SK-N-SH treated with all-trans-retinoic acid at 6 μM for 48 hours (cell line): Measurements from ENCODE around the gene ZDHHC17.

Experiments used
- ATAC-seq: fragments of 200-7000 bp; cut with Tn5 transposase; 3 replicates; pipeline ENCODE4 v1.9.1; 2020; ENCODE audit warnings: mild to moderate bottlenecking, moderate library complexity
- ARNTL ChIP-seq: fragments of 450-650 bp; formaldehyde crosslinking; IDR thresholded peaks from 2 replicates; pipeline ENCODE4 v1.5.0; 2020; ENCODE audit warnings: low read depth, mild to moderate bottlenecking, moderate library complexity, borderline replicate concordance
- BACH2 ChIP-seq: fragments of 250-450 bp; sonication (Bioruptor Pico); IDR thresholded peaks from 2 replicates; pipeline ENCODE4 v1.9.0; 2021; ENCODE audit warnings: mild to moderate bottlenecking, borderline replicate concordance
- CREB5 ChIP-seq: fragments of 250-450 bp; sonication (Bioruptor Pico); IDR thresholded peaks from 2 replicates; pipeline ENCODE4 v1.5.1; 2020; ENCODE audit warnings: low read depth, mild to moderate bottlenecking, moderate library complexity
- CSDC2 ChIP-seq: fragments of 250-450 bp; sonication (Bioruptor Pico); IDR thresholded peaks from 2 replicates; pipeline ENCODE4 v1.5.0; 2020; ENCODE audit warnings: mild to moderate bottlenecking, moderate library complexity
- CSRNP3 ChIP-seq: fragments of 250-450 bp; sonication (Bioruptor Pico); IDR thresholded peaks from 2 replicates; pipeline ENCODE4 v1.5.1; 2021; ENCODE audit warnings: mild to moderate bottlenecking, moderate library complexity
- ESRRG ChIP-seq: fragments of 250-450 bp; sonication (Bioruptor Pico); IDR thresholded peaks from 2 replicates; pipeline ENCODE4 v1.6.1; 2021; ENCODE audit warnings: mild to moderate bottlenecking
- OSR1 ChIP-seq: fragments of 250-450 bp; sonication (Bioruptor Pico); IDR thresholded peaks from 2 replicates; pipeline ENCODE4 v1.8.0; 2022; ENCODE audit warnings: moderate library complexity, mild to moderate bottlenecking, inconsistent platforms
- POU6F1 ChIP-seq: fragments of 250-450 bp; sonication (Bioruptor Pico); IDR thresholded peaks from 2 replicates; pipeline ENCODE4 v1.8.0; 2021; ENCODE audit warnings: low read depth, mild to moderate bottlenecking, moderate library complexity, borderline replicate concordance
- PPARA ChIP-seq: fragments of 250-450 bp; sonication (Bioruptor Pico); IDR thresholded peaks from 2 replicates; pipeline ENCODE4 v1.5.0; 2020; ENCODE audit warnings: mild to moderate bottlenecking, borderline replicate concordance
- RARB ChIP-seq: fragments of 250-450 bp; sonication (Bioruptor Pico); IDR thresholded peaks from 2 replicates; pipeline ENCODE4 v1.8.0; 2021; ENCODE audit warnings: mild to moderate bottlenecking, moderate library complexity
- SNAI2 ChIP-seq: fragments of 250-450 bp; sonication (Bioruptor Pico); IDR thresholded peaks from 2 replicates; pipeline ENCODE4 v1.5.0; 2020; ENCODE audit warnings: mild to moderate bottlenecking, moderate library complexity
- TCF4 ChIP-seq: fragments of 250-450 bp; sonication (Bioruptor Pico); IDR thresholded peaks from 2 replicates; pipeline ENCODE4 v1.8.0; 2021; ENCODE audit warnings: mild to moderate bottlenecking, moderate library complexity, borderline replicate concordance
- TSHZ2 ChIP-seq: fragments of 250-450 bp; sonication (Bioruptor Pico); IDR thresholded peaks from 2 replicates; pipeline ENCODE4 v1.5.0; 2020; ENCODE audit warnings: mild to moderate bottlenecking, moderate library complexity
- ZC3H10 ChIP-seq: fragments of 250-450 bp; sonication (Bioruptor Pico); IDR thresholded peaks from 2 replicates; pipeline ENCODE4 v1.5.1; 2021; ENCODE audit warnings: mild to moderate bottlenecking, moderate library complexity
- ZFP3 ChIP-seq: fragments of 250-450 bp; sonication (Bioruptor Pico); IDR thresholded peaks from 2 replicates; pipeline ENCODE4 v1.5.0; 2020; ENCODE audit warnings: mild to moderate bottlenecking, moderate library complexity
- ZFP30 ChIP-seq: fragments of 450-650 bp; formaldehyde crosslinking; IDR thresholded peaks from 2 replicates; pipeline ENCODE4 v1.5.0; 2022; ENCODE audit warnings: mild to moderate bottlenecking, moderate library complexity
- ZNF565 ChIP-seq: fragments of 450-650 bp; formaldehyde crosslinking; conservative IDR thresholded peaks from 2 replicates; pipeline ENCODE4 v1.5.0; 2020; ENCODE audit warnings: low read depth, mild to moderate bottlenecking, moderate library complexity
- ZNF70 ChIP-seq: fragments of 450-650 bp; formaldehyde crosslinking; IDR thresholded peaks from 2 replicates; pipeline ENCODE4 v1.5.0; 2020; ENCODE audit warnings: mild to moderate bottlenecking, moderate library complexity
- ZNF8 ChIP-seq: fragments of 450-650 bp; formaldehyde crosslinking; IDR thresholded peaks from 2 replicates; pipeline ENCODE4 v1.5.0; 2020; ENCODE audit warnings: mild to moderate bottlenecking, moderate library complexity

ZDHHC17 gene

GRCh38 chr12:76890151-76891143 is 126.5 kb downstream of the ZDHHC17 start:
- ATAC-seq, result no peak
- TF ChIP-seq POU6F1 (CRISPR knock-in tag) (no peak), CREB5 (CRISPR knock-in tag) (no peak)

- no peak for ATAC-seq
- TF ChIP-seq BACH2 (no peak), RARB (CRISPR knock-in tag) (no peak), ZNF8 (CRISPR knock-in tag) (no peak), CSRNP3 (no peak), ZNF70 (CRISPR knock-in tag) (no peak), ARNTL (CRISPR knock-in tag) (no peak), ZFP30 (CRISPR knock-in tag) (no peak), TCF4 (CRISPR knock-in tag) (no peak), PPARA (CRISPR knock-in tag) (no peak), ZC3H10 (CRISPR knock-in tag) (no peak), SNAI2 (CRISPR knock-in tag) (no peak), ZNF565 (CRISPR knock-in tag) (no peak), ZFP3 (CRISPR knock-in tag) (no peak), CSDC2 (CRISPR knock-in tag) (no peak), POU6F1 (CRISPR knock-in tag) (no peak), TSHZ2 (CRISPR knock-in tag) (no peak), OSR1 (CRISPR knock-in tag) (no peak)
Observed at GRCh38 chr12:76891609-76892008, 127.7 kb downstream of the ZDHHC17 start.

- no peak for ATAC-seq
- TF ChIP-seq ZNF8 (CRISPR knock-in tag), result no peak
- TF ChIP-seq ESRRG (CRISPR knock-in tag), result no peak
- TF ChIP-seq POU6F1 (CRISPR knock-in tag), result no peak
- TF ChIP-seq, all 23 proteins: peak for 0
Observed at GRCh38 chr12:76895796-76896195, 131.9 kb downstream of the ZDHHC17 start.
